Thyroid gland (tissue), 4 donors: ENCODE data around the gene PARD3B. TPM values are rescaled to one million over a fixed set of nuclear protein-coding genes. Genes with fewer than 3 reads are reported as not detected.

Experiments
- DNase-seq, 2 donors: peaks; one replicate each; pipeline ENCODE4 v3.0.0-alpha.2; 2019
- H3K27ac ChIP-seq, 3 donors: fragments of 200-600 bp; sonication (generic); 1 replicate in 2 of 3; 2 replicates in 1 of 3; pipeline ENCODE4 v1.5.1; 2016 to 2019; ENCODE audit warnings: mild to moderate bottlenecking in 1 of 3, moderate library complexity in 1 of 3
- H3K27me3 ChIP-seq: fragments of 200-600 bp; sonication (generic); one replicate; pipeline ENCODE4 v1.5.1; 2019
- H3K36me3 ChIP-seq, 2 donors: fragments of 200-600 bp; sonication (generic); one replicate each; pipeline ENCODE4 v1.5.1; 2016 to 2019
- H3K4me1 ChIP-seq, 2 donors: fragments of 200-600 bp; sonication (generic); one replicate each; pipeline ENCODE4 v1.5.1; 2017 to 2019
- H3K4me3 ChIP-seq, 3 donors: fragments of 200-600 bp; sonication (generic); replicated peaks in 1 of 3; 1 replicate in 2 of 3; 2 replicates in 1 of 3; pipeline ENCODE4 v1.5.1; 2016; ENCODE audit warnings: mild to moderate bottlenecking in 1 of 3
- H3K9me3 ChIP-seq: fragments of 200-600 bp; sonication (generic); one replicate; pipeline ENCODE4 v1.5.1; 2017
- CTCF ChIP-seq, 6 experiments: fragments of 200-600 bp in 3 of 6; fragments of 450-650 bp in 3 of 6; sonication (generic) in 3 of 6; IDR thresholded peaks; one replicate each; pipeline ENCODE4 v1.5.1; 2016 to 2019; ENCODE audit warnings: antibody characterized with exemption in 6 of 6, mild to moderate bottlenecking in 2 of 6, inconsistent platforms in 1 of 6, moderate library complexity in 1 of 6
- POLR2A ChIP-seq, 2 donors: fragments of 450-650 bp; IDR thresholded peaks; one replicate each; pipeline ENCODE4 v1.6.1; 2017; ENCODE audit warnings: antibody characterized with exemption in 2 of 2, mild to moderate bottlenecking in 2 of 2, moderate library complexity in 1 of 2
- WGBS, 2 donors: methylation state at CpG; one replicate each; pipeline ENCODE4 v1.1.5; 2017; 5-methylcytosine and 5-hydroxymethylcytosine counted together
- intact Hi-C: fragments of 100-400 bp; cut with DNase I; formaldehyde crosslinking; loops from one replicate; pipeline ENCODE4 v1.15.1; 2023
- total RNA-seq, 4 donors: library from RNA; depleted of rRNA; stranded (reverse); fragments of >200 nt; gene quantifications; one replicate each; pipeline ENCODE4 v1.2.3, GENCODE V29; 2016

Gene PARD3B
- total RNA-seq, 4 donors from 2014 or later = 27.0 to 43.4 (median 34.6) TPM

DNA sequence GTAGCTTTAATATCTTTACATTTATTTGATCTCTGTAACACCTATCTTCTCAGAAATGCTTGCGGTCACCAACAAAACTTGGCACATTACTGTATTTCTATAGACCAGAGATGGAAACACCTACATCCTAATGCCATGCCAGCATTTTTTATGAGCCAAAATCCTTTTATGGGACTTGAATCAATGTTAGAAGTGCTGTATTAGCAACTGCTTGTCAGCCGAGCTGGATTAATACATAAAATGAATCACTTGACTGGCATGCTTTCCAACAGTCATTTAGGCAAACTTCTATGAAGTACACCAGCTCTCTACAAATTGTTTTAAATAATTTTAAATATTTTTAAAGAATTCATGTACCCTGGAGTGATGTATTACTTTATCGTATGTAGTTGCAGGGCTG, 864.1 kb downstream of the PARD3B start:
- intact Hi-C loops = no loop called here
- H3K4me3 ChIP-seq = no peak overlapping the region
- no peaks in the 10 kb centered on the region for H3K27me3 ChIP-seq
- 87 to 90% methylated on average over 3 of the region's 3 CpGs for WGBS, 2 donors
- H3K36me3 ChIP-seq = no peaks in the 10 kb centered on the region
- no peaks in the 10 kb centered on the region for H3K9me3 ChIP-seq
- H3K4me1 ChIP-seq = peaks cover 8 to 19% of the 10 kb centered on the region in 2 donors
- H3K27ac ChIP-seq = no peak overlapping the region
- no peak for DNase-seq
- no peak for TF ChIP-seq CTCF (IDR thresholded peaks at IDR 0.05)
- TF ChIP-seq POLR2A (IDR thresholded peaks at IDR 0.05) = no peak

- 28 to 33% methylated on average over 4 of the region's 4 CpGs for WGBS, 2 donors
- Histone ChIP-seq H3K4me3 (no peak overlapping the region), H3K27me3 (no peaks in the 10 kb centered on the region), H3K9me3 (no peaks in the 10 kb centered on the region), H3K4me1 (peaks cover 8 to 19% of the 10 kb centered on the region in 2 donors), H3K36me3 (no peaks in the 10 kb centered on the region), H3K27ac (no peak overlapping the region)
- no peak for TF ChIP-seq CTCF (IDR thresholded peaks at IDR 0.05)
- no peak for TF ChIP-seq POLR2A (IDR thresholded peaks at IDR 0.05)
- intact Hi-C loops = no loop called here
- peak; percentile 65 to 69 for DNase-seq
Observed at GRCh38 chr2:205411558-205411957, 866.3 kb downstream of the PARD3B start.

GRCh38 chr2:205424326-205424725, 879.1 kb downstream of the PARD3B start:
- H3K4me1 ChIP-seq = no peaks in the 10 kb centered on the region
- no peak overlapping the region for H3K27ac ChIP-seq
- H3K9me3 ChIP-seq = no peaks in the 10 kb centered on the region
- intact Hi-C loops = no loop called here
- no peak for TF ChIP-seq CTCF (IDR thresholded peaks at IDR 0.05)
- no peak for TF ChIP-seq POLR2A (IDR thresholded peaks at IDR 0.05)
- no peak for DNase-seq
- 37 to 46% methylated on average over 4 of the region's 4 CpGs for WGBS, 2 donors
- no peak overlapping the region for H3K4me3 ChIP-seq
- no peaks in the 10 kb centered on the region for H3K27me3 ChIP-seq
- no peaks in the 10 kb centered on the region for H3K36me3 ChIP-seq

GRCh38 chr2:205425102-205425501, 879.8 kb downstream of the PARD3B start:
- no peak overlapping the region for H3K4me3 ChIP-seq
- WGBS, 2 donors = 96 to 98% methylated on average over 2 of the region's 2 CpGs
- intact Hi-C loops = no loop called here

GRCh38 chr2:205427112-205427511, 881.8 kb downstream of the PARD3B start:
- DNase-seq = no peak
- Histone ChIP-seq H3K27me3 (no peaks in the 10 kb centered on the region), H3K27ac (no peak overlapping the region), H3K36me3 (no peaks in the 10 kb centered on the region), H3K9me3 (no peaks in the 10 kb centered on the region), H3K4me3 (no peak overlapping the region), H3K4me1 (no peaks in the 10 kb centered on the region)
- WGBS, 2 donors = 86 to 89% methylated on average over 3 of the region's 3 CpGs
- intact Hi-C loops = no loop called here
- TF ChIP-seq POLR2A (IDR thresholded peaks at IDR 0.05) (no peak), CTCF (IDR thresholded peaks at IDR 0.05) (no peak)

More at GRCh38 chr2:205425102-205425501, 879.8 kb downstream of the PARD3B start:
- Histone ChIP-seq H3K27me3 (no peaks in the 10 kb centered on the region), H3K4me1 (no peaks in the 10 kb centered on the region), H3K9me3 (no peaks in the 10 kb centered on the region), H3K36me3 (no peaks in the 10 kb centered on the region), H3K27ac (no peak overlapping the region)
- TF ChIP-seq CTCF (IDR thresholded peaks at IDR 0.05) (no peak), POLR2A (IDR thresholded peaks at IDR 0.05) (no peak)
- no peak for DNase-seq
